Adrenal gland (tissue), 5 donors: Measurements from ENCODE around the gene SPOCK1.

Experiments used
- CTCF ChIP-seq, 6 experiments: fragments of 450-650 bp in 4 of 6; fragments of 200-600 bp in 2 of 6; sonication (generic) in 1 of 6; IDR thresholded peaks; 1 replicate in 5 of 6; 2 replicates in 1 of 6; pipeline versions ENCODE4 v1.5.1 to v1.8.0; 2016 to 2021; ENCODE audit warnings: antibody characterized with exemption in 6 of 6, mild to moderate bottlenecking in 2 of 6, moderate library complexity in 1 of 6
- POLR2A ChIP-seq, 2 donors: fragments of 450-650 bp; IDR thresholded peaks; one replicate each; pipeline ENCODE4 v1.6.1; 2017; ENCODE audit warnings: antibody characterized with exemption in 2 of 2, mild to moderate bottlenecking in 2 of 2, moderate library complexity in 1 of 2
- donor health status: DM: no; HTN: no; CAD: no.

DNA sequence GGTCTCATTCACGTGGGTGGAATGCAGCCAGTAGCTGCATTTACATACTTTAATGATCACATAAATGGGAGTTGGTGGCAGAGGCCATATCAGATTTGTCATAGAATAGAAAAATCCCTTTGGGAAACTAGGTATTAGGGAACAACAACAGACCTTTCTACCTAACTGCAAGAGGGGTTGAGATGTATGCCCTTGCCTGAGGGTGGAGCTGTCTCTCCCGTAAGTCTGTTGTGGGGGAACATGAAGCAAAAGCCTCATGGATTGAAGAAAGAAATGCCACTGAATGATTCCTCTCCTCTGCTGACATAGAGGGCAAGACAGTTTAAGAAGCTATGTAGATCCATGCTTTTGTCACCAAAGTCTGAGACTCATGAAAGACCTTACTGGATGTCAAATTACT, 461.3 kb downstream of the SPOCK1 start:
- TF ChIP-seq CTCF (IDR thresholded peaks at IDR 0.05) = no peak
- TF ChIP-seq POLR2A (IDR thresholded peaks at IDR 0.05) = no peak
